GM13976 (cell line): Measurements from ENCODE around the gene BTBD8.
"Not testable (repeated sequence)": the region's sequence is repeated elsewhere in the genome, so short reads cannot be mapped to it uniquely, and the experiment has no call there.

Experiments
- DNase-seq: peaks from one replicate; pipeline ENCODE4 v3.0.0; 2012; ENCODE audit warnings: low spot score
- CTCF ChIP-seq: IDR thresholded peaks from 2 replicates; pipeline ENCODE4 v1.5.1; 2012; ENCODE audit warnings: borderline replicate concordance, mild to moderate bottlenecking; ENCODE audit not compliant: insufficient read depth; ENCODE audit errors: extremely low read depth, missing control alignments, control extremely low read depth
- in situ Hi-C: fragments of 300-500 bp; cut with MboI; formaldehyde crosslinking; loops from one replicate; pipeline ENCODE4 v1.12.0; 2022; ENCODE audit warnings: low sequenced_read_pairs, mixed read lengths, inconsistent platforms; ENCODE audit not compliant: unreplicated experiment

The BTBD8 gene

GRCh38 chr1:92043621-92044020, 36.5 kb upstream of the BTBD8 start:
- TF ChIP-seq CTCF: no peak
- DNase-seq: no peak
- in situ Hi-C loops: no loop called here

GRCh38 chr1:92045766-92046495, 34.2 kb upstream of the BTBD8 start:
- no peak for TF ChIP-seq CTCF
- in situ Hi-C loops: no loop called here
- DNase-seq: no peak

- DNase-seq: no peak
- no peak for TF ChIP-seq CTCF
- in situ Hi-C loops: no loop called here
Measured at GRCh38 chr1:92051948-92052347, 28.2 kb upstream of the BTBD8 start.

GRCh38 chr1:92065042-92065441, 15.1 kb upstream of the BTBD8 start:
- DNase-seq: no peak
- in situ Hi-C loops: no loop called here
- TF ChIP-seq CTCF: no peak

GRCh38 chr1:92066321-92066720, 13.8 kb upstream of the BTBD8 start:
- no peak for TF ChIP-seq CTCF
- no peak for DNase-seq
- in situ Hi-C loops: no loop called here

- in situ Hi-C loops: no loop called here
- no peak for TF ChIP-seq CTCF
- DNase-seq: no peak
Measured at GRCh38 chr1:92070892-92071291, 9.3 kb upstream of the BTBD8 start.

GRCh38 chr1:92074446-92074845, 5.7 kb upstream of the BTBD8 start:
- DNase-seq, in situ Hi-C loops: not testable (repeated sequence)
